ENCODE measurements around the gene NXPH4. TPM values are rescaled to one million over a fixed set of nuclear protein-coding genes. Genes with fewer than 3 reads are reported as not detected.

NXPH4 gene
- total RNA-seq, 1 donor from 2014 or later: not detected

DNA sequence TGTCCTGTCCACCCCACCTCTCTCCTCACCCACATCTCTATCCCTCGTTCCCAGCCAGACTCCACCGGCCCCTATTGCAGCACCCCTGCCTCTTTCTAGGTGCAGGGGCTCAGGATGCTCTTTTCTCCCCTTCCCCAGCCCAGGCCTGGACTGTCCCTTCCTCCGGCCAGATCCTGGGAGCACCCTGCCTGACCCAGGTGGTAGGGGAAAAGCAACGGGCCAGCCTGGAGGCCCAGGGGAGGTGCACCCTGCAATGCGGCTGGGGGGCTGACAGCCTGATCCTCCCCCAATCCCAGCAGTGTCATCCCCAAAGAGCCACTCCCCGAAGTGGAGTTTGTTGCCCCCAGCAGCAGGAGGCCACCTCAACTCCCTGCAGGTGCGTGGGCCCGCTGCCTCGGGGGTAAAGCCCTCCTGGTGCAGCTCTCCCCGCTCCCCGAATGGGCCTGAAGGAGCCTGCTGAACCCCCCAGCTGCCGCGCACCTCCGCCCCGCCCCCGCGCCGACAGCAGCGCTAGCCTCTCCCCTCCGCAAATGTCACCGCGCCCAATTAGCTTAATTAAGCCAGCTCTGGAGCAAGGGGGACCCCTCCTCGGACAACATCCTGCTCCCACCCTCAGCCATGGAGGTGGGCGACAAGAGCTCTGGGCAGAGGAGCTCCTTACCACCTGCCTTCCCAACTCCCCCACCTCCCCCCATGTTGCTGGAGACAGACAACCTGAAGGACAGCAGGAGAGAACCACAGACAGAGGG, 4.7 kb downstream of the NXPH4 start:
- no peak overlapping the region for H3K4me3 ChIP-seq (ENCODE audit: low read depth, low read length)
- no peak for DNase-seq (ENCODE audit: low read depth)
- TF ChIP-seq, protein P1, sequence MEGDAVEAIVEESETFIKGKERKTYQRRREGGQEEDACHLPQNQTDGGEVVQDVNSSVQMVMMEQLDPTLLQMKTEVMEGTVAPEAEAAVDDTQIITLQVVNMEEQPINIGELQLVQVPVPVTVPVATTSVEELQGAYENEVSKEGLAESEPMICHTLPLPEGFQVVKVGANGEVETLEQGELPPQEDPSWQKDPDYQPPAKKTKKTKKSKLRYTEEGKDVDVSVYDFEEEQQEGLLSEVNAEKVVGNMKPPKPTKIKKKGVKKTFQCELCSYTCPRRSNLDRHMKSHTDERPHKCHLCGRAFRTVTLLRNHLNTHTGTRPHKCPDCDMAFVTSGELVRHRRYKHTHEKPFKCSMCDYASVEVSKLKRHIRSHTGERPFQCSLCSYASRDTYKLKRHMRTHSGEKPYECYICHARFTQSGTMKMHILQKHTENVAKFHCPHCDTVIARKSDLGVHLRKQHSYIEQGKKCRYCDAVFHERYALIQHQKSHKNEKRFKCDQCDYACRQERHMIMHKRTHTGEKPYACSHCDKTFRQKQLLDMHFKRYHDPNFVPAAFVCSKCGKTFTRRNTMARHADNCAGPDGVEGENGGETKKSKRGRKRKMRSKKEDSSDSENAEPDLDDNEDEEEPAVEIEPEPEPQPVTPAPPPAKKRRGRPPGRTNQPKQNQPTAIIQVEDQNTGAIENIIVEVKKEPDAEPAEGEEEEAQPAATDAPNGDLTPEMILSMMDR (conservative IDR thresholded peaks at IDR 0.05; ENCODE audit: low read depth, low read length): no peak

DNA sequence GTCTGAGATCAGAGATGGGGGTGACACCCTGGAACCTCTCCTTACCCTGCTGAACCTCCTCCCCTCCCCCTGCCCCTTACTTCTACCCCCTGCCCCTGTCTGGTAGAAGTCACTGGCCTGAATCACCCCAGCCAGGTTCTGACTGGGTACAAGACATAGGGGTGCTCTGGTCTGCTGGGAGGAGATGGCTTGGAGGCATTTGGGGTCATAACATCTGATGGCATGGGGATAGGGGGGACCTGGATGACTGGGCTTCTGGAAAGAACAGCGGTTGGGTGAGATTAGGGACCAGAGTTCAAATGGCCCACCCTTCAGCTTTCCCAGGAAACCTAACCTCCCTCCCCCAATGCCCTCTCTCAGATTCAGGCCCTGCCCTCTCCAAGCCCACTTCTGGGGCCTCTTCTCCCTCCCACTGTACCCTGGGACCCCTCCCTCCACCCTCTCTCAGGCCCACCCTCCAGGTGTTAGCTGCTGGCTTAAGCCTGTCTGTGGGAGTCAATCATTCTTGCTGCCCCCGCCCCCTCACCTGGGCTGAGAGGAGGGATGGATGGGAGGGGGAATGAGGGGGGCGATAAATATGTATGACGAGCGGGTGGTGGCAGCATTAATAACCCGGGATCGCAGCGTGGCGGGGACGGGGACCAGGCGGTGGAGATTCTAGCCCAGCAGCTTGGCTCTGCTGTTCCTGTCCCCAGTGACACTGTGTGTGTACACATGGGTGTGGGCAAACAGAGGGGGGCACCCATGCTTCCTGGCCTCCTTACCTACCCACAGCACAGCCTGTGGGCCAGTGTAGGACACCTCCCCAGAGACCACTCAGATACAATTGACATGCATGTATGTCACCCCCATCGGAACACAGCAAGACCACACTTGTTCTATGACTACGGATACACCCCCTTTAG, 5.9 kb downstream of the NXPH4 start:
- DNase-seq (ENCODE audit: low read depth): no peak
- no peak overlapping the region for H3K4me3 ChIP-seq (ENCODE audit: low read depth, low read length)
- TF ChIP-seq, protein P1 (conservative IDR thresholded peaks at IDR 0.05; ENCODE audit: low read depth, low read length): no peak

DNA sequence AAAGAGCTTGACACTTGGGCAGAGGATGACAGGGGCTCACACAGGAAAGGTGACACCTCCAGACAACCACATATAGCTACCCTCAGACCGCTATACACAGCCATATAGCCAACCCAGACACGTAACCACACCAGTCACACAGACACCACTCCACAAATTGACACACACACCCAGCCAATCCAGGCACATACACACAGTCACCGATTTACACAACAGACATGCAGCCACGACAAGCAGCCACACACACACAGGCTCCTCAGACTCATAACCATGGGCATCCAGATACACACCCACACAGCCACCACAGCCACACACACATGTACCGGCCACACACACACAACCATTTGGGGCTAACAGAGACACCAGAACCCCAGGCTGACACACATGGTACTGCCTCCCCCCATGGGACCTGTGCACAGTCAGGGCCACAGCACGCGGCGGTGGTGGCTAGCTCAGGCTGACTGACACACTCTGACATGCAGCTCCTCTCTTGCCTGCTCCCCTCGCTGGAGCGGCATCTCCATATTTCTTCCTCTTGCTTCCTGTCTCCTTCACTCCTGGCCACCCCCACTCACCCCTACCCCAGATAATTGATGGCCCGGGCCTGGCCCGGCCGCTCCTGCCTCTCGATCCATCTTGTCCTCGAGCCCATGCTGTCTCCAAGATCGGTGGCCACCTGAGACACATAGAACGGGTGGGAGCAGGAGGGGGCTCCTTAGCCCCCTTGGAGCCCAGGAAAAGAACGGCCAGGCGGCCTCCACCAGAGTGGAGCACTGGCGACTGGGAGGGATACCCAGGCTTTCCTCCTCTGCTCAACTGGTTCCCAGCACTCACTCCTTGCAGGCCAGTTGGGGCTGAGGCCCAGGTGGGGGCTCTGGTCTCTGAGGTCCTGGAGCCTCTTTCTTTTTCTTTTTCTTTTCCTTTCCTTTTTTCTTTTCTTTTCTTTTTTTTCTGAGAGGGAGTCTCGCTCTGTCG, 6.9 kb downstream of the NXPH4 start:
- TF ChIP-seq, protein P1 (conservative IDR thresholded peaks at IDR 0.05; ENCODE audit: low read depth, low read length): no peak
- no peak overlapping the region for H3K4me3 ChIP-seq (ENCODE audit: low read depth, low read length)
- DNase-seq (ENCODE audit: low read depth): no peak

DNA sequence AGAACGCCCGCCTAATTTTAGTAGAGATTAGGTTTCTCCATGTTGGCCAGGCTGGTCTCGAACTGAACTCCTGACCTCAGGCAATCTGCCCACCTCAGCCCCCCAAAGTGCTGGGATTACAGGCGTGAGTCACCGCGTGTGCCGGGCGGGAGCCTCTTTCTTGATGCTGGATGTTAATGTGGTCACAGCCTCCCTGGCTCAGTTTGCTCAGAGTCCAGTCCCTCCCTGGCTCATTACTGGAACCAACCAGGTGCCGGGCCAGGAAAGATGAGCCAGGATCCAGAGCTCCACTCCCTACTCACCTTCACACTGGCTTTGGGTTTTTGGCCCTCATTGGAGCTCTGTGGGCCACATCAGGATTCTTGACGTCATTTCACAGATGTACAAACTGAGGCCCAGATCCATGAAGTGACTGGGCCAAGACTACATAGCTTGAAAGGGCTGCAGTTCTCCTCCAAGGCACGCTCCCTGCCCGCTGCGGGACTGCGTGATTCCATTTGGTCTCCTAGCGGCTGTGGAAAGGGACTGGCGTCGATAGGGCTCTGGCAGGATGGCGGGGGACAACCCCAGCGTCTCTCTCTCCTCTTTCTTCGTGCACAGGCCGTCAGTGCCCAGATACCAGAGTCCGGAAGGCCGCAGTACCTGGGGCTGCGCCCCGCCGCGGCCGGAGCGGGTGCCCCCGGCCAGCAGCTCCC, 7.8 kb downstream of the NXPH4 start:
- no peak overlapping the region for H3K4me3 ChIP-seq (ENCODE audit: low read depth, low read length)
- no peak for DNase-seq (ENCODE audit: low read depth)
- TF ChIP-seq, protein P1 (conservative IDR thresholded peaks at IDR 0.05; ENCODE audit: low read depth, low read length): no peak

DNA sequence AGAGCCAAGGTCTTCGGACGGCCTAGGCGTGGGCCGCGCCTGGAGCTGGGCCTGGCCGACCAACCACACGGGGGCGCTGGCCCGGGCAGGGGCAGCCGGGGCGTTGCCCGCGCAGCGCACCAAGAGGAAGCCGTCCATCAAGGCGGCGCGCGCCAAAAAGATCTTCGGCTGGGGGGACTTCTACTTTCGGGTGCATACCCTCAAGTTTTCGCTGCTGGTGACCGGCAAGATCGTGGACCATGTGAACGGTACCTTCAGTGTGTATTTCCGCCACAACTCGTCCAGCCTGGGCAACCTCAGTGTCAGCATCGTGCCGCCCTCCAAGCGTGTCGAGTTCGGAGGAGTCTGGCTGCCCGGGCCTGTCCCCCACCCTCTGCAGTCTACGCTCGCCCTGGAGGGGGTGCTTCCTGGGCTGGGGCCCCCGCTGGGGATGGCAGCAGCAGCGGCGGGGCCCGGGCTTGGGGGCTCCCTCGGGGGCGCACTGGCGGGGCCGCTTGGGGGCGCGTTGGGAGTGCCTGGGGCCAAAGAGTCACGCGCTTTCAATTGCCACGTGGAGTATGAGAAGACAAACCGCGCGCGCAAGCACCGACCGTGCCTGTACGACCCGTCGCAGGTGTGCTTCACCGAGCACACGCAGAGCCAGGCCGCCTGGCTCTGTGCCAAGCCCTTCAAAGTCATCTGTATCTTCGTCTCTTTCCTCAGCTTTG, 8.5 kb downstream of the NXPH4 start:
- no peak overlapping the region for H3K4me3 ChIP-seq (ENCODE audit: low read depth, low read length)
- DNase-seq (ENCODE audit: low read depth): no peak
- TF ChIP-seq, protein P1 (conservative IDR thresholded peaks at IDR 0.05; ENCODE audit: low read depth, low read length): peak; percentile 63
